Stomach (tissue), 4 donors: ENCODE measurements around the gene NBPF15.
"Not testable (repeated sequence)": the region's sequence is repeated elsewhere in the genome, so short reads cannot be mapped to it uniquely, and the experiment has no call there.

Experiments
- CTCF ChIP-seq, 7 experiments: fragments of 450-650 bp in 4 of 7; fragments of 200-600 bp in 3 of 7; sonication (generic) in 3 of 7; IDR thresholded peaks; one replicate each; pipeline ENCODE4 v1.5.1; 2016 to 2019; ENCODE audit warnings: antibody characterized with exemption in 7 of 7, control low read depth in 2 of 7, mild to moderate bottlenecking in 1 of 7
- EP300 ChIP-seq: sonication (generic); formaldehyde crosslinking; IDR thresholded peaks from one replicate; pipeline ENCODE4 v1.6.1; 2017; ENCODE audit warnings: antibody characterized with exemption
- POLR2A ChIP-seq, 4 donors: fragments of 450-650 bp; IDR thresholded peaks; one replicate each; pipeline ENCODE4 v1.6.1; 2016; ENCODE audit warnings: antibody characterized with exemption in 4 of 4, control low read depth in 2 of 4, mild to moderate bottlenecking in 1 of 4, moderate library complexity in 1 of 4
- POLR2AphosphoS5 ChIP-seq, 3 donors: sonication (generic); formaldehyde crosslinking; IDR thresholded peaks; one replicate each; pipeline ENCODE4 v1.6.1; 2016; ENCODE audit warnings: antibody characterized with exemption in 3 of 3

- TF ChIP-seq CTCF (IDR thresholded peaks at IDR 0.05); POLR2AphosphoS5 (IDR thresholded peaks at IDR 0.05); POLR2A (IDR thresholded peaks at IDR 0.05); EP300: not testable (repeated sequence)
Observed at GRCh38 chr1:144485048-144485993, 23.9 kb upstream of the NBPF15 start.
